Neural progenitor cell (in vitro differentiated cells): ENCODE data around the gene FIBP.

Experiments
- CTCF ChIP-seq: fragments of 200-600 bp; sonication (generic); IDR thresholded peaks from 2 replicates; pipeline ENCODE4 v1.5.1; 2017; ENCODE audit warnings: antibody characterized with exemption, mild to moderate bottlenecking
- EZH2 ChIP-seq: fragments of 200-600 bp; sonication (generic); IDR thresholded peaks from 2 replicates; pipeline ENCODE4 v1.6.1; 2017; ENCODE audit warnings: antibody characterized with exemption, mild to moderate bottlenecking, moderate library complexity
- EZH2phosphoT487 ChIP-seq: fragments of 200-600 bp; sonication (generic); IDR thresholded peaks from 2 replicates; pipeline ENCODE4 v1.6.1; 2017; ENCODE audit warnings: antibody characterized with exemption

GRCh38 chr11:65879617-65880016 is 8.7 kb downstream of the FIBP start, which contains the start of gene CTSW:
- no peak for TF ChIP-seq CTCF
- no peak for TF ChIP-seq EZH2
- no peak for TF ChIP-seq EZH2phosphoT487
